22Rv1 (cell line): Measurements from ENCODE around the gene NRP2.

Experiments used
- CTCF ChIP-seq: fragments of 450-650 bp; IDR thresholded peaks from 2 replicates; pipeline ENCODE4 v1.5.1; 2017; ENCODE audit warnings: mild to moderate bottlenecking
- ZFX ChIP-seq: fragments of 450-650 bp; IDR thresholded peaks from 2 replicates; pipeline ENCODE4 v1.6.1; 2017; ENCODE audit warnings: antibody characterized with exemption, borderline replicate concordance

GRCh38 chr2:205731583-205731981 is 49.3 kb downstream of the NRP2 start:
- TF ChIP-seq CTCF (no peak), ZFX (no peak)
